ENCODE data around the gene CRYAA. TPM values are rescaled to one million over a fixed set of nuclear protein-coding genes. Genes with fewer than 3 reads are reported as not detected.

Gene CRYAA
- polyA plus RNA-seq, 1 donor from 2014 or later = not detected

GRCh38 chr21:43210454-43211071 is 41.8 kb downstream of the CRYAA start:
- H4K20me1 ChIP-seq (ENCODE audit: insufficient read depth) = no peaks in the 10 kb centered on the region
- no peak overlapping the region for H3K4me2 ChIP-seq (ENCODE audit: low read length)
- no peaks in the 10 kb centered on the region for H3K27me3 ChIP-seq (ENCODE audit: insufficient read depth, low read depth, low read length)
- no peaks in the 10 kb centered on the region for H3K9me3 ChIP-seq (ENCODE audit: low read length)
- no peak overlapping the region for H3K27ac ChIP-seq (ENCODE audit: low read length)
- H3K4me3 ChIP-seq (ENCODE audit: low read length) = no peak overlapping the region
- no peak overlapping the region for H2AFZ ChIP-seq (ENCODE audit: low read depth, low read length)
- H3K9me2 ChIP-seq (ENCODE audit: insufficient read depth, low read length) = no peaks in the 10 kb centered on the region
- H3F3A ChIP-seq (ENCODE audit: insufficient read depth, low read length, poor library complexity, severe bottlenecking) = no peaks in the 10 kb centered on the region
- no peak overlapping the region for H3K9ac ChIP-seq (ENCODE audit: low read length)
- no peaks in the 10 kb centered on the region for H3K79me2 ChIP-seq (replicated peaks; ENCODE audit: insufficient read depth, low read length)
- H3K36me3 ChIP-seq (ENCODE audit: insufficient read depth, low read length) = no peaks in the 10 kb centered on the region
- no peak for TF ChIP-seq REST (IDR thresholded peaks at IDR 0.05; ENCODE audit: borderline replicate concordance)
- TF ChIP-seq TAF1 (IDR thresholded peaks at IDR 0.05; ENCODE audit: low read depth) = no peak
- TF ChIP-seq SMC3 (conservative IDR thresholded peaks at IDR 0.05; ENCODE audit: poor library complexity) = no peak
- no peak for TF ChIP-seq CTCF (IDR thresholded peaks at IDR 0.05; ENCODE audit: poor library complexity, severe bottlenecking)
- TF ChIP-seq RAD21 (conservative IDR thresholded peaks at IDR 0.05) = no peak
- TF ChIP-seq EP300 (conservative IDR thresholded peaks at IDR 0.05; ENCODE audit: poor library complexity, severe bottlenecking) = no peak
- TF ChIP-seq MXI1 (conservative IDR thresholded peaks at IDR 0.05; ENCODE audit: poor library complexity, severe bottlenecking) = no peak
- no peak for TF ChIP-seq EZH2 (IDR thresholded peaks at IDR 0.05; ENCODE audit: borderline replicate concordance, insufficient read depth, low read length, poor library complexity, severe bottlenecking)

DNA sequence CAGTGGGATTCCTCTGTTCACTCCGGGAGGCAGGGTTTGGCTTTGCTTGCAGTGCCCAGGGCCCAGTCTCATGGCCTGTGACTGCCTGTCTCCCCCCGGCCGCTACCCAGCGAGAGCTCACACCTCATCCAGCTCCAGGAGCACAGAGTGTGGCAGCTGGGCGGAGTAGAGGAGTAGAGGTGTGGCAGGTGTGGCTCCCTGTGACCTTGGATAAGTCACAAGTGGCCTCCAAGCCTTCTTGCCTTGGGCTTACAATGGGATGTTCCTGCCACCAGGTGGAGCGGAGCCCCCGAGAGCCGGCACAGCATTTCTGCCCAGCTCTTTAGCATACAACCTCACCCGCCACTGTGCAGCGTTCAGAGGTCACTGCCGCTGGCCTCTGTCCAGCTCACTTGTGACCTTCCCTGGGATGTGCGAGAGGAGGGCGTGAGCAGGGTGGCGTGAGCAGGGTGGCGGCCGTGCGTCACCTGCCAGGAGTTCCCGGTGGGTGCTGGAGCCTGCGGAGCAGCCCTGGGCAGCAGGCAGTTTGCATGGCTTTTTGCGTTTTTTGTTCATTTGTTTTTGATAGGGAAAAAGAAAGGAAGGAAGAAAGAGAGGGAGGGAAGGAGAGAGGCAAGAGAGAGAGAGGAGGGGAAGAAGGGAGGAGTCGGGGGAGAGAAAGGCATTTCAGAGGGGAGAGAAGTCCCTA is 42.4 kb downstream of the CRYAA start:
- Histone ChIP-seq H3K36me3 (ENCODE audit: insufficient read depth, low read length) (no peaks in the 10 kb centered on the region), H4K20me1 (ENCODE audit: insufficient read depth) (no peaks in the 10 kb centered on the region), H3K9me2 (ENCODE audit: insufficient read depth, low read length) (no peaks in the 10 kb centered on the region), H3K9me3 (ENCODE audit: low read length) (no peaks in the 10 kb centered on the region), H3K4me2 (ENCODE audit: low read length) (no peak overlapping the region), H3K27ac (ENCODE audit: low read length) (no peak overlapping the region), H3K79me2 (replicated peaks; ENCODE audit: insufficient read depth, low read length) (no peaks in the 10 kb centered on the region), H3F3A (ENCODE audit: insufficient read depth, low read length, poor library complexity, severe bottlenecking) (no peaks in the 10 kb centered on the region), H2AFZ (ENCODE audit: low read depth, low read length) (no peak overlapping the region), H3K9ac (ENCODE audit: low read length) (no peak overlapping the region), H3K4me3 (ENCODE audit: low read length) (no peak overlapping the region), H3K27me3 (ENCODE audit: insufficient read depth, low read depth, low read length) (no peaks in the 10 kb centered on the region)
- TF ChIP-seq TAF1 (IDR thresholded peaks at IDR 0.05; ENCODE audit: low read depth) (no peak), POLR2AphosphoS5 (IDR thresholded peaks at IDR 0.05) (no peak), EP300 (conservative IDR thresholded peaks at IDR 0.05; ENCODE audit: poor library complexity, severe bottlenecking) (no peak), RAD21 (conservative IDR thresholded peaks at IDR 0.05) (no peak)

All from neural cell (in vitro differentiated cells).